OCI-LY1 (cell line): ENCODE results near the gene KMT2A.

Source experiments
- H2AFZ ChIP-seq: fragments of 200-600 bp; sonication (generic), shearing (Covaris generic); 2 replicates; pipeline ENCODE4 v1.6.0; 2014; ENCODE audit warnings: antibody characterized with exemption, mild to moderate bottlenecking, low read length
- H3F3A ChIP-seq: fragments of 200-600 bp; sonication (generic), shearing (Covaris generic); 2 replicates; pipeline ENCODE4 v1.6.0; 2014; ENCODE audit warnings: mild to moderate bottlenecking, antibody characterized with exemption, low read length, moderate library complexity; ENCODE audit not compliant: insufficient read depth
- H3K27ac ChIP-seq: fragments of 200-600 bp; sonication (generic); 2 replicates; pipeline ENCODE4 v1.5.1; 2014; ENCODE audit warnings: low read length, mixed run types, mild to moderate bottlenecking, low read depth; ENCODE audit not compliant: poor library complexity, severe bottlenecking
- H3K27me3 ChIP-seq: fragments of 200-600 bp; sonication (generic); 2 replicates; pipeline ENCODE4 v1.6.0; 2014; ENCODE audit warnings: antibody characterized with exemption, mild to moderate bottlenecking, low read length, moderate library complexity; ENCODE audit not compliant: insufficient read depth
- H3K36me3 ChIP-seq: fragments of 200-600 bp; sonication (generic); 2 replicates; pipeline ENCODE4 v1.6.1; 2014; ENCODE audit warnings: mild to moderate bottlenecking, antibody characterized with exemption, low read length, moderate library complexity, mixed read lengths; ENCODE audit not compliant: insufficient read depth
- H3K4me1 ChIP-seq: fragments of 200-600 bp; sonication (generic); 2 replicates; pipeline ENCODE4 v1.5.1; 2014; ENCODE audit warnings: mild to moderate bottlenecking, low read length, moderate library complexity; ENCODE audit not compliant: insufficient read depth, severe bottlenecking
- H3K4me2 ChIP-seq: fragments of 200-600 bp; sonication (generic), shearing (Covaris generic); 2 replicates; pipeline ENCODE4 v1.6.1; 2014; ENCODE audit warnings: low read length
- H3K4me3 ChIP-seq: fragments of 200-600 bp; sonication (generic); 2 replicates; pipeline ENCODE4 v1.5.1; 2014; ENCODE audit warnings: low read length, low read depth, mild to moderate bottlenecking, mixed read lengths; ENCODE audit not compliant: poor library complexity, severe bottlenecking
- H3K79me2 ChIP-seq: fragments of 200-600 bp; shearing (Covaris generic); 2 replicates; pipeline ENCODE4 v1.6.1; 2016; ENCODE audit warnings: mixed run types, low read length, mixed read lengths; ENCODE audit not compliant: insufficient read depth
- H3K9ac ChIP-seq: fragments of 200-600 bp; sonication (generic), shearing (Covaris generic); 2 replicates; pipeline ENCODE4 v1.6.1; 2014; ENCODE audit warnings: mild to moderate bottlenecking, low read length, mixed read lengths
- H3K9me2 ChIP-seq: fragments of 200-600 bp; sonication (generic), shearing (Covaris generic); 2 replicates; pipeline ENCODE4 v1.6.1; 2014; ENCODE audit warnings: low read depth, mild to moderate bottlenecking, low read length, mixed read lengths
- H3K9me3 ChIP-seq: fragments of 200-600 bp; shearing (Covaris generic); 2 replicates; pipeline ENCODE4 v1.6.1; 2014; ENCODE audit warnings: low read length, mixed read lengths
- H4K20me1 ChIP-seq: fragments of 200-600 bp; sonication (generic), shearing (Covaris generic); 2 replicates; pipeline ENCODE4 v1.6.0; 2016; ENCODE audit warnings: mild to moderate bottlenecking, low read length; ENCODE audit not compliant: insufficient read depth
- CTCF ChIP-seq: fragments of 200-600 bp; sonication (generic), shearing (Covaris generic); IDR thresholded peaks from 2 replicates; pipeline ENCODE4 v1.5.1; 2017; ENCODE audit warnings: mild to moderate bottlenecking, antibody characterized with exemption, low read length, moderate library complexity, mixed read lengths
- EZH2 ChIP-seq: fragments of 200-600 bp; sonication (generic), shearing (Covaris generic); IDR thresholded peaks from 2 replicates; pipeline ENCODE4 v1.8.0; 2017; ENCODE audit warnings: borderline replicate concordance, mixed run types, mild to moderate bottlenecking, antibody characterized with exemption, low read length, moderate library complexity, mixed read lengths

KMT2A gene

GRCh38 chr11:118552341-118552740 lies 116.0 kb downstream of the KMT2A start:
- TF ChIP-seq EZH2 = no peak
- no peak for TF ChIP-seq CTCF
- Histone ChIP-seq H3K27ac (no peak overlapping the region), H4K20me1 (no peaks in the 10 kb centered on the region), H3K4me3 (no peak overlapping the region), H3K9ac (no peak overlapping the region), H3K9me2 (no peaks in the 10 kb centered on the region), H3K79me2 (no peaks in the 10 kb centered on the region), H3K4me2 (no peak overlapping the region), H3K36me3 (peaks cover 8% of the 10 kb centered on the region; the same call in 1 of the 2 replicates), H3K27me3 (no peaks in the 10 kb centered on the region), H3K4me1 (no peaks in the 10 kb centered on the region), H3K9me3 (no peaks in the 10 kb centered on the region), H3F3A (no peaks in the 10 kb centered on the region), H2AFZ (no peak overlapping the region)

DNA sequence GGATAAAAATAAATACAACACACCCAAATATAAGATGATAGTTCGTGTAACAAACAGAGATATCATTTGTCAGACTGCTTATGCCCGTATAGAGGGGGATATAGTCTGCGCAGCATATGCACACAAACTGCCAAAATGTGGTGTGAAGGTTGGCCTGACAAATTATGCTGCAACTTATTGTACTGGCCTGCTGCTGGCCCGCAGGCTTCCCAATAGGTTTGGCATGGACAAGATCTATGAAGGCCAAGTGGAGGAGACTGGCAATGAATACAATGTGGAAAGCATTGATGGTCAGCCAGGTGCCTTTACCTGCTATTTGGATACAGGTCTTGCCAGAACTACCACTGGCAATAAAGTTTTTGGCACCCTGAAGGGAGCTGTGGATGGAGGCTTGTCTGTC lies 124.5 kb downstream of the KMT2A start:
- no peaks in the 10 kb centered on the region for H3K36me3 ChIP-seq
- H3K4me1 ChIP-seq = peaks cover 3% of the 10 kb centered on the region
- H3K27me3 ChIP-seq = no peaks in the 10 kb centered on the region
- H4K20me1 ChIP-seq = no peaks in the 10 kb centered on the region
- no peaks in the 10 kb centered on the region for H3K9me3 ChIP-seq
- no peak overlapping the region for H3K27ac ChIP-seq
- no peaks in the 10 kb centered on the region for H3F3A ChIP-seq
- TF ChIP-seq EZH2 (no peak), CTCF (no peak)
- no peaks in the 10 kb centered on the region for H3K79me2 ChIP-seq
- no peaks in the 10 kb centered on the region for H3K9me2 ChIP-seq
- no peak overlapping the region for H3K9ac ChIP-seq
- H3K4me2 ChIP-seq = no peak overlapping the region
- H3K4me3 ChIP-seq = no peak overlapping the region
- no peak overlapping the region for H2AFZ ChIP-seq

DNA sequence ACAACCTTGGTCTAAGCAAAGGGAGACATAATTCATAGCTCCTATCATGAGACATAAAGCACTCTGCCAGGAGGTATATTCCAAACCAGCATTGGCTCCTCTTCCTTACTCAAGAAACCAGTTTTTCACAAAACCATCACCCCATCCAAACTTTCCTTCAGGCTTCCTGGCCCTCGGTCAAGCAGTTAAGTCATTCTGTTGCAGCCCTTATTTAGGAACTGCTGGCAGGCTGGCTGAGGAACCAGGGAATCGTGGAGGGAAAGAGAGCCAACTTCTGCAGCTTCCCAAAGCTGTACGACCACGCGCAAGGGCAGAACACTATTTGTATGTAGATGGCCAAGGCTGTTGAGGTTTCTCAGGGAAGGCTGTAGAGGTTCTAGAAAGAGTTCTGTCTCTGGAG lies 128.8 kb downstream of the KMT2A start:
- Histone ChIP-seq H3K9me2 (no peaks in the 10 kb centered on the region), H3K4me1 (peaks cover 3% of the 10 kb centered on the region), H3K9me3 (no peaks in the 10 kb centered on the region), H3K4me2 (peak overlapping the region; percentile 36; the same call in 1 of the 2 replicates), H3K36me3 (no peaks in the 10 kb centered on the region), H4K20me1 (no peaks in the 10 kb centered on the region), H2AFZ (no peak overlapping the region), H3K27ac (no peak overlapping the region), H3F3A (no peaks in the 10 kb centered on the region), H3K4me3 (no peak overlapping the region), H3K79me2 (no peaks in the 10 kb centered on the region), H3K9ac (no peak overlapping the region), H3K27me3 (no peaks in the 10 kb centered on the region)
- no peak for TF ChIP-seq CTCF
